ENCODE measurements around the gene BBS2.

BBS2 gene

GRCh38 chr16:56450986-56451752 is 68.7 kb downstream of the BBS2 start, which contains the start of the genes NUDT21 and OGFOD1:
NUDT21 (minus strand) TSS chr16:56451332; CDS start chr16:56451202, 130 bp downstream.
OGFOD1 (plus strand) TSS chr16:56451554; CDS start chr16:56451613, 59 bp downstream.
- TF ChIP-seq ZFX (IDR thresholded peaks at IDR 0.05) (peak; percentile 60; the same call in 1 of the 2 replicates), CTCF (conservative IDR thresholded peaks at IDR 0.05) (no peak)
- peak within 1 kb of the TSS; percentile 94 for H3K27ac ChIP-seq

GRCh38 chr16:56450275-56450985 is 69.4 kb downstream of the BBS2 start:
- TF ChIP-seq ZFX (IDR thresholded peaks at IDR 0.05), result no peak
- peak overlapping the region; percentile 94 for H3K27ac ChIP-seq

- no peak overlapping the region for H3K27ac ChIP-seq
- TF ChIP-seq ZFX (IDR thresholded peaks at IDR 0.05) (no peak), CTCF (conservative IDR thresholded peaks at IDR 0.05) (no peak)
Observed at GRCh38 chr16:56448005-56448404, 71.8 kb downstream of the BBS2 start.

- TF ChIP-seq ZFX (IDR thresholded peaks at IDR 0.05), result no peak
- no peak for TF ChIP-seq CTCF (conservative IDR thresholded peaks at IDR 0.05)
- no peak overlapping the region for H3K27ac ChIP-seq
Observed at GRCh38 chr16:56447286-56447685, 72.5 kb downstream of the BBS2 start.

GRCh38 chr16:56438038-56438437 is 81.8 kb downstream of the BBS2 start:
- no peak overlapping the region for H3K27ac ChIP-seq
- TF ChIP-seq ZFX (IDR thresholded peaks at IDR 0.05) (no peak), CTCF (conservative IDR thresholded peaks at IDR 0.05) (no peak)

GRCh38 chr16:56436258-56436657 is 83.6 kb downstream of the BBS2 start:
- no peak overlapping the region for H3K27ac ChIP-seq
- TF ChIP-seq CTCF (conservative IDR thresholded peaks at IDR 0.05), result no peak

Data from C4-2B (cell line).